ENCODE data around the gene RAI1. TPM values are rescaled to one million over a fixed set of nuclear protein-coding genes. Genes with fewer than 3 reads are reported as not detected.

Gene RAI1
- total and polyA plus RNA-seq, 10 donors: 5.4 to 61.9 (median 35.2) TPM

GRCh38 chr17:17722906-17723353 lies 41.7 kb downstream of the RAI1 start:
- Histone ChIP-seq H3K27ac (peak overlapping the region in 6 of 8 donors; percentile 7 to 88 (median 82)), H3K4me3 (peak overlapping the region in 7 of 8 donors; percentile 49 to 81 (median 61)), H3K9me3 (no peaks in the 10 kb centered on the region), H3K4me1 (peaks cover 29 to 83% (median 65%) of the 10 kb centered on the region in 6 donors), H3K27me3 (replicated peaks in 1 of 7) (peaks cover 0 to 39% (median 9%) of the 10 kb centered on the region in 7 donors), H3K36me3 (peaks cover 0 to 8% (median 0%) of the 10 kb centered on the region in 6 donors)
- intact Hi-C loops (cut with DNase I; ENCODE audit: low total_unique reads): loop anchor here (5.0 kb wide), 1 partner anchor 36 kb away; no protein-coding TSS in a partner anchor
- no peak for TF ChIP-seq CTCF (IDR thresholded peaks at IDR 0.05 in 8 of 11, conservative IDR thresholded peaks at IDR 0.05 in 3 of 11)
- WGBS, 5 donors: 20 to 54% (median 29%) methylated on average over 17 to 23 of the region's 23 CpGs
- DNase-seq: no peak

- peak overlapping the region; percentile 45 to 81 (median 60) for H3K4me3 ChIP-seq
- H3K9me3 ChIP-seq: no peaks in the 10 kb centered on the region
- H3K4me1 ChIP-seq: peaks cover 29 to 83% (median 64%) of the 10 kb centered on the region in 6 donors
- 1 to 2% (median 1%) methylated on average over 76 to 103 of the region's 103 CpGs for WGBS, 5 donors
- peaks cover 0 to 39% (median 9%) of the 10 kb centered on the region in 7 donors for H3K27me3 ChIP-seq (replicated peaks in 1 of 7)
- H3K36me3 ChIP-seq: peaks cover 0 to 8% (median 0%) of the 10 kb centered on the region in 6 donors
- intact Hi-C loops (cut with DNase I; ENCODE audit: low total_unique reads): loop anchor here (5.0 kb wide), 1 partner anchor 36 kb away; no protein-coding TSS in a partner anchor
- H3K27ac ChIP-seq: peak overlapping the region; percentile 14 to 88 (median 82)
- TF ChIP-seq POLR2AphosphoS5 (IDR thresholded peaks at IDR 0.05) (peak in 2 of 3 donors; percentile 35 to 52), CTCF (IDR thresholded peaks at IDR 0.05 in 8 of 11, conservative IDR thresholded peaks at IDR 0.05 in 3 of 11) (no peak)
- DNase-seq: no peak
Observed at GRCh38 chr17:17723354-17724261, 42.4 kb downstream of the RAI1 start.

- WGBS, 5 donors: 0 to 1% (median 1%) methylated on average over 32 to 53 of the region's 53 CpGs
- Histone ChIP-seq H3K27me3 (replicated peaks in 1 of 7) (peaks cover 0 to 39% (median 9%) of the 10 kb centered on the region in 7 donors), H3K9me3 (no peaks in the 10 kb centered on the region), H3K27ac (peak overlapping the region; percentile 14 to 88 (median 82)), H3K36me3 (peaks cover 0 to 4% (median 0%) of the 10 kb centered on the region in 6 donors), H3K4me3 (peak overlapping the region; percentile 45 to 81 (median 60)), H3K4me1 (peaks cover 34 to 85% (median 71%) of the 10 kb centered on the region in 6 donors)
- no peak for TF ChIP-seq CTCF (IDR thresholded peaks at IDR 0.05 in 8 of 11, conservative IDR thresholded peaks at IDR 0.05 in 3 of 11)
- TF ChIP-seq POLR2AphosphoS5 (IDR thresholded peaks at IDR 0.05): peak; percentile 28 to 76 (median 69)
- TF ChIP-seq POLR2A (IDR thresholded peaks at IDR 0.05): no peak
- intact Hi-C loops (cut with DNase I; ENCODE audit: low total_unique reads): loop anchor here (5.0 kb wide), 1 partner anchor 37 kb away; no protein-coding TSS in a partner anchor
- peak; percentile 83 for DNase-seq
Observed at GRCh38 chr17:17724307-17725010, 43.2 kb downstream of the RAI1 start.

Data from spleen (tissue), 11 donors.